Retinal pigment epithelial cell (primary cell): Measurements from ENCODE around the gene TRIP10.

Experiments
- DNase-seq: peaks from one replicate; pipeline ENCODE4 v3.0.0-alpha.2; 2010; ENCODE audit warnings: low read depth
- H3K4me3 ChIP-seq: 2 replicates; pipeline ENCODE4 v1.5.1; 2011; ENCODE audit warnings: mild to moderate bottlenecking, low read length, control low read depth, moderate library complexity
- CTCF ChIP-seq: conservative IDR thresholded peaks from 2 replicates; pipeline ENCODE4 v1.5.1; 2011; ENCODE audit warnings: low read depth, low read length, control low read depth, inconsistent platforms

Gene TRIP10

GRCh38 chr19:6716610-6716970 is 22.9 kb upstream of the TRIP10 start:
- DNase-seq, result no peak
- no peak overlapping the region for H3K4me3 ChIP-seq
- no peak for TF ChIP-seq CTCF

GRCh38 chr19:6717036-6717435 is 22.4 kb upstream of the TRIP10 start:
- DNase-seq, result no peak
- TF ChIP-seq CTCF, result no peak
- no peak overlapping the region for H3K4me3 ChIP-seq

- DNase-seq, result no peak
- no peak overlapping the region for H3K4me3 ChIP-seq
- no peak for TF ChIP-seq CTCF
Observed at GRCh38 chr19:6717441-6717971, 22.0 kb upstream of the TRIP10 start.

- no peak overlapping the region for H3K4me3 ChIP-seq
- TF ChIP-seq CTCF, result no peak
- DNase-seq, result no peak
Observed at GRCh38 chr19:6718111-6718740, 21.3 kb upstream of the TRIP10 start.

GRCh38 chr19:6718741-6719539 is 20.5 kb upstream of the TRIP10 start:
- no peak for TF ChIP-seq CTCF
- no peak for DNase-seq
- H3K4me3 ChIP-seq, result no peak overlapping the region

GRCh38 chr19:6719540-6719861 is 20.0 kb upstream of the TRIP10 start:
- H3K4me3 ChIP-seq, result no peak overlapping the region
- no peak for DNase-seq
- TF ChIP-seq CTCF, result no peak

GRCh38 chr19:6719992-6720368 is 19.5 kb upstream of the TRIP10 start:
- no peak overlapping the region for H3K4me3 ChIP-seq
- no peak for TF ChIP-seq CTCF
- no peak for DNase-seq
